B cell (primary cell): Measurements from ENCODE around the gene PIK3AP1.

Source experiments
- CTCF ChIP-seq: fragments of 200-600 bp; IDR thresholded peaks from one replicate; pipeline ENCODE4 v1.8.0; 2022; ENCODE audit warnings: antibody characterized with exemption, mild to moderate bottlenecking
- EZH2 ChIP-seq: IDR thresholded peaks from 2 replicates; pipeline ENCODE4 v1.6.1; 2012; ENCODE audit warnings: borderline replicate concordance, low read depth, mild to moderate bottlenecking, moderate library complexity, low read length; ENCODE audit not compliant: insufficient read depth, poor library complexity, severe bottlenecking

GRCh38 chr10:96767611-96768010 lies 47.3 kb upstream of the PIK3AP1 start:
- TF ChIP-seq CTCF (no peak), EZH2 (no peak)
